ENCODE results near the gene CELF2. TPM values are rescaled to one million over a fixed set of nuclear protein-coding genes. Genes with fewer than 3 reads are reported as not detected.

The CELF2 gene
- total and polyA plus RNA-seq, 2 of the 4 experiments (the other 2 are of a cell fraction) = 3.5 to 6.6 TPM

DNA sequence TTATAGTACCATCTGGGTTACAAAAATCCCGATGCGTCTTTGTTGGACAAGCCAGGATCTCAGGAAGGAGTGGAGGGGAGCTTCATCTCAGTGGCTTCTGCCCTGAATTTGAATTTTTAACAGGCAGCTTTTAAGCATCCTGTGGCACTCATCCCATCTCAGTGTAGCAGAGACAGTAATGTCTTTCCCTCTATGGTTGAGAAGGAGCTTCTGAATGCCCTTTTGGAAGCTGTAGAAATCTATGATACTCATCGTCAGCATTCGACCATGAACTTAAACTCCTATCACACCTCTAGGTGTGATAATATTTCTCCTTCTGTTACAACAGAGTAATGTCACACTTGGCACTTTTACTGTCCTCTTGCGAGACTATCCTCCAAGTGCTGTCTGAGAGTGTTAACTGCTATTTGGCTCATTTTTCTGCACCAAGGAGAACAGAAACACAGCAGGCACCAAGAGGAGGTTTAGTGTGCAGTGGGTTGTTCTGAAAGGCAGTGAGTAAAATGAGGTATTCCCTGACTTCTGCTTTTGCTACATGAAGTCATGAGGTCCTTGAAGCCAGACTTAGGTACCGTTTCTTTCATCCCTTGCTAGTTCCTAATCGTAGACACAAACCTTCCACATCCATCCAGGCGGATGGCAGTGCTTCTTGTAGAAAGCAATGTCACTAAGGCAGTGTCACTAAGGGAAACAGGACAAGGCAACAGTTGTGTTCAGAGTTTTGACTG lies 177.4 kb downstream of the CELF2 start:
- Histone ChIP-seq H3K4ac (ENCODE audit: low read depth, low read length) (no peak overlapping the region), H4K5ac (ENCODE audit: low read depth, low read length) (no peak overlapping the region), H4K91ac (ENCODE audit: insufficient read depth, low read depth, low read length) (no peak overlapping the region), H3K4me1 (ENCODE audit: control insufficient read depth, insufficient read depth, low read length) (no peaks in the 10 kb centered on the region), H3K79me1 (ENCODE audit: low read depth in 1 of 2, low read length in 2 of 2) (no peaks in the 10 kb centered on the region), H3K18ac (ENCODE audit: low read depth, low read length) (no peak overlapping the region), H2AFZ (replicated peaks; ENCODE audit: low read length, poor library complexity) (no peak overlapping the region), H2BK15ac (ENCODE audit: low read depth, low read length) (no peak overlapping the region), H3K4me3 (ENCODE audit: insufficient read depth, low read depth, low read length) (no peak overlapping the region), H2BK20ac (ENCODE audit: low read depth, low read length) (no peak overlapping the region), H2BK5ac (ENCODE audit: low read depth, low read length, poor library complexity, severe bottlenecking) (no peak overlapping the region), H3K23ac (ENCODE audit: low read depth, low read length) (no peak overlapping the region), H2AK5ac (ENCODE audit: low read depth, low read length) (no peak overlapping the region), H3K56ac (ENCODE audit: extremely low read depth, insufficient read depth, low read length) (no peak overlapping the region), H3K27ac (ENCODE audit: insufficient read depth, low read length) (no peak overlapping the region), H4K8ac (ENCODE audit: low read depth in 2 of 2, low read length in 2 of 2) (no peak overlapping the region), H3K9ac (ENCODE audit: low read depth, low read length) (no peak overlapping the region), H3K36me3 (ENCODE audit: control insufficient read depth, insufficient read depth, low read length) (no peaks in the 10 kb centered on the region), H3K27me3 (ENCODE audit: control insufficient read depth, insufficient read depth, low read length) (no peaks in the 10 kb centered on the region), H3K4me2 (ENCODE audit: low read depth, low read length) (no peak overlapping the region), H3K9me3 (ENCODE audit: control insufficient read depth, insufficient read depth, low read length) (no peaks in the 10 kb centered on the region), H4K20me1 (ENCODE audit: insufficient read depth, low read length) (no peaks in the 10 kb centered on the region), H2AK9ac (replicated peaks; ENCODE audit: low read depth, low read length, poor library complexity) (no peak overlapping the region), H2BK120ac (ENCODE audit: low read depth, low read length) (no peak overlapping the region), H3K14ac (replicated peaks; ENCODE audit: low read depth, low read length) (no peak overlapping the region), H3K9me1 (ENCODE audit: insufficient read depth, low read length) (no peaks in the 10 kb centered on the region)
- no CpG with 5 or more reads among the region's 8 CpGs for WGBS, 2 experiments (ENCODE audit: extremely low coverage in 2 of 2, insufficient read length in 1 of 2)
- DNase-seq (no peak), ATAC-seq (ENCODE audit: low read depth) (no peak)
- dilution Hi-C loops (cut with HindIII; ENCODE audit: low sequenced_read_pairs, unreplicated experiment) (no loop called here), in situ Hi-C loops (cut with MboI; ENCODE audit: low sequenced_read_pairs) (no loop called here), intact Hi-C loops (cut with micrococcal nuclease) (no loop called here)
- ChIA-PET POLR2A (ENCODE audit: unreplicated experiment) (no interaction called here), CTCF (interaction anchor here (0.6 kb wide), 1 partner anchor 246 kb away, joined by 3 read pairs; no protein-coding TSS in a partner anchor)
- BruUV-seq (replicated peaks) = no TSS peak
- TF ChIP-seq, protein P1, sequence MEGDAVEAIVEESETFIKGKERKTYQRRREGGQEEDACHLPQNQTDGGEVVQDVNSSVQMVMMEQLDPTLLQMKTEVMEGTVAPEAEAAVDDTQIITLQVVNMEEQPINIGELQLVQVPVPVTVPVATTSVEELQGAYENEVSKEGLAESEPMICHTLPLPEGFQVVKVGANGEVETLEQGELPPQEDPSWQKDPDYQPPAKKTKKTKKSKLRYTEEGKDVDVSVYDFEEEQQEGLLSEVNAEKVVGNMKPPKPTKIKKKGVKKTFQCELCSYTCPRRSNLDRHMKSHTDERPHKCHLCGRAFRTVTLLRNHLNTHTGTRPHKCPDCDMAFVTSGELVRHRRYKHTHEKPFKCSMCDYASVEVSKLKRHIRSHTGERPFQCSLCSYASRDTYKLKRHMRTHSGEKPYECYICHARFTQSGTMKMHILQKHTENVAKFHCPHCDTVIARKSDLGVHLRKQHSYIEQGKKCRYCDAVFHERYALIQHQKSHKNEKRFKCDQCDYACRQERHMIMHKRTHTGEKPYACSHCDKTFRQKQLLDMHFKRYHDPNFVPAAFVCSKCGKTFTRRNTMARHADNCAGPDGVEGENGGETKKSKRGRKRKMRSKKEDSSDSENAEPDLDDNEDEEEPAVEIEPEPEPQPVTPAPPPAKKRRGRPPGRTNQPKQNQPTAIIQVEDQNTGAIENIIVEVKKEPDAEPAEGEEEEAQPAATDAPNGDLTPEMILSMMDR (conservative IDR thresholded peaks at IDR 0.05; ENCODE audit: low read depth, low read length) = no peak
